NT2/D1 (cell line): ENCODE data around the gene SLC6A9.

Experiments used
- SUZ12 ChIP-seq: IDR thresholded peaks from 2 replicates; pipeline ENCODE4 v1.6.1; 2011; ENCODE audit not compliant: insufficient read length, insufficient read depth; ENCODE audit errors: extremely low read depth
- YY1 ChIP-seq: IDR thresholded peaks from 2 replicates; pipeline ENCODE4 v1.6.1; 2011; ENCODE audit not compliant: insufficient read length, insufficient read depth

- no peak for TF ChIP-seq SUZ12
- no peak for TF ChIP-seq YY1
These were observed 31.5 kb upstream of the SLC6A9 start for GRCh38 chr1:44062656-44063179.
